Keratinocyte (primary cell): Measurements from ENCODE around the gene UBA3. TPM values are rescaled to one million over a fixed set of nuclear protein-coding genes. Genes with fewer than 3 reads are reported as not detected.

Source experiments
- DNase-seq: peaks from one replicate; pipeline ENCODE4 v3.0.0-alpha.2; 2011; ENCODE audit warnings: low read depth, missing footprints, low spot score
- FAIRE-seq: peaks from 2 replicates; lab custom pipeline; 2011; peaks lifted over from hg19 to GRCh38; lab: Jason Lieb, UNC
- H2AFZ ChIP-seq: 2 replicates; pipeline ENCODE4 v1.6.0; 2012; ENCODE audit warnings: low read length, control low read depth, inconsistent platforms; ENCODE audit not compliant: control insufficient read depth
- H3K27ac ChIP-seq: 2 replicates; pipeline ENCODE4 v1.5.1; 2011; ENCODE audit warnings: low read length; ENCODE audit not compliant: control insufficient read depth, insufficient read depth
- H3K27me3 ChIP-seq: 3 replicates; pipeline ENCODE4 v1.6.0; 2011; ENCODE audit warnings: low read length; ENCODE audit not compliant: control insufficient read depth, insufficient read depth; ENCODE audit errors: extremely low read depth
- H3K36me3 ChIP-seq, 2 experiments: 2 replicates in 1 of 2; 3 replicates in 1 of 2; pipeline ENCODE4 v1.5.1; 2011; ENCODE audit warnings: low read length in 2 of 2, mild to moderate bottlenecking in 1 of 2; ENCODE audit not compliant: control insufficient read depth in 2 of 2, insufficient read depth in 2 of 2; ENCODE audit errors: extremely low read depth in 1 of 2
- H3K4me1 ChIP-seq: 3 replicates; pipeline ENCODE4 v1.5.1; 2011; ENCODE audit warnings: low read length; ENCODE audit not compliant: control insufficient read depth, insufficient read depth; ENCODE audit errors: extremely low read depth
- H3K4me2 ChIP-seq: 3 replicates; pipeline ENCODE4 v1.6.0; 2011; ENCODE audit warnings: low read depth, low read length; ENCODE audit not compliant: control insufficient read depth, insufficient read depth; ENCODE audit errors: extremely low read depth
- H3K4me3 ChIP-seq, 3 experiments: fragments of 200-600 bp in 1 of 3; sonication (generic) in 1 of 3; 2 replicates in 2 of 3; 3 replicates in 1 of 3; pipeline ENCODE4 v1.5.1; 2011 to 2016; ENCODE audit warnings: low read length in 3 of 3, mild to moderate bottlenecking in 3 of 3, control low read depth in 2 of 3, inconsistent platforms in 1 of 3, low read depth in 1 of 3, mixed read lengths in 1 of 3, mixed run types in 1 of 3, moderate library complexity in 1 of 3; ENCODE audit not compliant: control insufficient read depth in 2 of 3, insufficient read depth in 2 of 3; ENCODE audit errors: extremely low read depth in 1 of 3
- H3K79me2 ChIP-seq: 2 replicates; pipeline ENCODE4 v1.6.0; 2012; ENCODE audit warnings: low read length; ENCODE audit not compliant: control insufficient read depth, insufficient read depth
- H3K9ac ChIP-seq: 3 replicates; pipeline ENCODE4 v1.6.0; 2011; ENCODE audit warnings: low read length; ENCODE audit not compliant: control insufficient read depth, insufficient read depth; ENCODE audit errors: extremely low read depth
- H3K9me1 ChIP-seq: 3 replicates; pipeline ENCODE4 v1.6.0; 2011; ENCODE audit warnings: low read length; ENCODE audit not compliant: control insufficient read depth, insufficient read depth; ENCODE audit errors: extremely low read depth
- H3K9me3 ChIP-seq: 2 replicates; pipeline ENCODE4 v1.5.1; 2012; ENCODE audit warnings: low read depth, low read length; ENCODE audit not compliant: control insufficient read depth
- H4K20me1 ChIP-seq: 3 replicates; pipeline ENCODE4 v1.6.0; 2011; ENCODE audit warnings: low read length; ENCODE audit not compliant: control insufficient read depth, insufficient read depth; ENCODE audit errors: extremely low read depth
- EZH2 ChIP-seq: IDR thresholded peaks from one replicate; pipeline ENCODE4 v1.6.1; 2012; ENCODE audit warnings: inconsistent platforms, mild to moderate bottlenecking, low read length, moderate library complexity
- dilution Hi-C: fragments of 300-500 bp; cut with MboI; formaldehyde crosslinking; loops from one replicate; pipeline ENCODE4 v1.7.0; 2020; ENCODE audit warnings: low sequenced_read_pairs; ENCODE audit not compliant: extremely low pct_ligation_motif_present
- polyA plus RNA-seq, 5 experiments: library from polyadenylated mRNA; depleted of rRNA in 3 of 5; stranded (reverse) in 3 of 5; stranded (forward) in 1 of 5; unstranded in 1 of 5; fragments of >200 nt; gene quantifications; 1 replicate in 1 of 5; 2 replicates in 3 of 5; 3 replicates in 1 of 5; pipeline versions ENCODE4 v1.2.1 to v1.2.3, GENCODE V29; 2011 to 2012; ENCODE audit warnings: missing spikeins in 2 of 5, low read depth in 1 of 5, low replicate concordance in 1 of 5
- TF ChIP-seq, protein P1 (sequence below), 3 experiments: IDR thresholded peaks in 1 of 3; conservative IDR thresholded peaks in 1 of 3; optimal IDR thresholded peaks in 1 of 3; 2 replicates in 2 of 3; 3 replicates in 1 of 3; pipeline versions ENCODE3 to v1.5.1; 2011; ENCODE audit warnings: low read length in 3 of 3, mild to moderate bottlenecking in 3 of 3, moderate library complexity in 2 of 3, control low read depth in 1 of 3, inconsistent platforms in 1 of 3; ENCODE audit not compliant: insufficient read depth in 2 of 3; ENCODE audit errors: extremely low read depth in 1 of 3

Gene UBA3
- polyA plus RNA-seq, 1 donor (not counting 4 experiments of a cell fraction or from before 2014, with no cell fraction given), result 125 TPM

DNA sequence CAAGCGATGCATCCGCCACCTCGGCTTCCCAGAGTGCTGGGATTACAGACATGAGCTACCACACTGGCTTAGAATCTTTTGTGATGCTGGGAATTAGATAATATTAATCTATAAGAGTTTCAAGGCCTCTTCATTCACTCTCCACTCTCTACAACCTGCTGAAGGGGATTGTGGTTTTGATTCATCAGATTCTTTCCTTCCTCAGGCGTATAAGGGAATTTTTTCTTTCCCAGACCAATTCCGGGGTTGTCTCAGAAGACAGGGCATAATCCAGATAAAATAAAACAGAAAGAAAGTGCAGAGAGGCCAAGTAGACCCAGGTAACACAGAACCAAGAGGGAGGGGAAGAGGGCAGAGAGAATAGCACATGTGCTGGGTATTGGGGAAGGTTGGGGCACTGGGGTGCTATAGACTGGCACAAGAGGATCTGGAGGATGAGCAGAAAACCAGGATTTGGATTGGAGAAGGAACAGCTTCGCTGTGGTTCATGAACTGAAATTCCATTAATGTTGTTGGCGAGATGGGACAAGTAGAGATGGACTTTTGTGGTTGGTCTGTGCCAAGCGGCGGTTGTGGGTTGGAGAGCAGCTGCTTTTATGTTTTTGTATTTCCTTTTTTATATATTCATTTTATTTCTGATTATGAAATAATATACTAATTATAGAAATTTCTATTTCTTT, 17.4 kb upstream of the UBA3 start:
- H3K9me3 ChIP-seq, result no peaks in the 10 kb centered on the region
- H3K36me3 ChIP-seq, result peaks cover 4 to 10% of the 10 kb centered on the region in 2 experiments
- H3K27me3 ChIP-seq, result no peaks in the 10 kb centered on the region
- H4K20me1 ChIP-seq, result no peaks in the 10 kb centered on the region
- H3K4me1 ChIP-seq, result peaks cover 7% of the 10 kb centered on the region
- H3K9ac ChIP-seq, result no peak overlapping the region
- H3K9me1 ChIP-seq, result no peaks in the 10 kb centered on the region
- dilution Hi-C loops, result no loop called here
- H3K79me2 ChIP-seq, result peaks cover 26% of the 10 kb centered on the region
- H2AFZ ChIP-seq, result no peak overlapping the region
- H3K4me2 ChIP-seq, result peak overlapping the region; percentile 20
- peak overlapping the region; percentile 10 for H3K27ac ChIP-seq
- FAIRE-seq (no peak), DNase-seq (no peak)
- no peak for TF ChIP-seq EZH2
- TF ChIP-seq, protein P1, sequence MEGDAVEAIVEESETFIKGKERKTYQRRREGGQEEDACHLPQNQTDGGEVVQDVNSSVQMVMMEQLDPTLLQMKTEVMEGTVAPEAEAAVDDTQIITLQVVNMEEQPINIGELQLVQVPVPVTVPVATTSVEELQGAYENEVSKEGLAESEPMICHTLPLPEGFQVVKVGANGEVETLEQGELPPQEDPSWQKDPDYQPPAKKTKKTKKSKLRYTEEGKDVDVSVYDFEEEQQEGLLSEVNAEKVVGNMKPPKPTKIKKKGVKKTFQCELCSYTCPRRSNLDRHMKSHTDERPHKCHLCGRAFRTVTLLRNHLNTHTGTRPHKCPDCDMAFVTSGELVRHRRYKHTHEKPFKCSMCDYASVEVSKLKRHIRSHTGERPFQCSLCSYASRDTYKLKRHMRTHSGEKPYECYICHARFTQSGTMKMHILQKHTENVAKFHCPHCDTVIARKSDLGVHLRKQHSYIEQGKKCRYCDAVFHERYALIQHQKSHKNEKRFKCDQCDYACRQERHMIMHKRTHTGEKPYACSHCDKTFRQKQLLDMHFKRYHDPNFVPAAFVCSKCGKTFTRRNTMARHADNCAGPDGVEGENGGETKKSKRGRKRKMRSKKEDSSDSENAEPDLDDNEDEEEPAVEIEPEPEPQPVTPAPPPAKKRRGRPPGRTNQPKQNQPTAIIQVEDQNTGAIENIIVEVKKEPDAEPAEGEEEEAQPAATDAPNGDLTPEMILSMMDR (optimal IDR thresholded peaks at IDR 0.05 in 1 of 3, IDR thresholded peaks at IDR 0.05 in 1 of 3, conservative IDR thresholded peaks at IDR 0.05 in 1 of 3; ENCODE audit: extremely low read depth in 1 of 3, insufficient read depth in 2 of 3, low read length in 3 of 3), result no peak
- H3K4me3 ChIP-seq, result no peak overlapping the region

DNA sequence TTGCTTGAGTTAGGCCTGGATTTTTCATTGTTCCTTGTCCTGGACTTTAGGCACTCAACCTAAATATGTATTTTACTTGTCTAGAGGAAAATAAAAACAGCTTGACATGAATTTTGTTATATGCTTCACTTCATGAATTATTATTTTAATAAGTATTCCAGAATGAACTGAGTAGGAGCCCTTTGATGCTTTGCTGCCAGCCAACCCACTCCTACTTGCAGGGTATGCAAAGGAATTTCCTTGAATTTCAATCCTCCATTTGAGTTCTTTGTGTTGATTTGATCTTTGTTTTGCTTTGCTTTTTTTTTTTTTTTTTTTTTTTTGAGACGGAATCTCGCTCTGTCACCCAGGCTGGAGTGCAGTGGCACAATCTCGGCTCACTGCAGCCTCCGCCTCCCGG, 16.1 kb upstream of the UBA3 start:
- H2AFZ ChIP-seq, result no peak overlapping the region
- no peaks in the 10 kb centered on the region for H3K9me3 ChIP-seq
- H3K4me2 ChIP-seq, result no peak overlapping the region
- dilution Hi-C loops, result no loop called here
- no peak overlapping the region for H3K4me3 ChIP-seq
- DNase-seq (no peak), FAIRE-seq (no peak)
- no peaks in the 10 kb centered on the region for H4K20me1 ChIP-seq
- H3K9me1 ChIP-seq, result no peaks in the 10 kb centered on the region
- peaks cover 4 to 7% of the 10 kb centered on the region in 2 experiments for H3K36me3 ChIP-seq
- H3K27ac ChIP-seq, result no peak overlapping the region
- H3K27me3 ChIP-seq, result no peaks in the 10 kb centered on the region
- H3K4me1 ChIP-seq, result peaks cover 17% of the 10 kb centered on the region
- no peak overlapping the region for H3K9ac ChIP-seq
- TF ChIP-seq, protein P1 (optimal IDR thresholded peaks at IDR 0.05 in 1 of 3, IDR thresholded peaks at IDR 0.05 in 1 of 3, conservative IDR thresholded peaks at IDR 0.05 in 1 of 3; ENCODE audit: extremely low read depth in 1 of 3, insufficient read depth in 2 of 3, low read length in 3 of 3), result no peak
- no peak for TF ChIP-seq EZH2
- H3K79me2 ChIP-seq, result peaks cover 37% of the 10 kb centered on the region
